H1 (cell line): ENCODE data around the gene SPIRE2. TPM values are rescaled to one million over a fixed set of nuclear protein-coding genes. Genes with fewer than 3 reads are reported as not detected.

Source experiments
- CTCF ChIA-PET: fragments of 300-600 bp; sonication (Branson Sonifier 250); formaldehyde crosslinking; loops from one replicate; lab custom pipeline; 2021; ENCODE audit not compliant: partially characterized antibody; lab: Charles Lee
- POLR2A ChIA-PET: fragments of 300-600 bp; sonication (Branson Sonifier 250); formaldehyde crosslinking; loops from one replicate; lab custom pipeline; 2021; ENCODE audit warnings: inconsistent platforms; ENCODE audit not compliant: partially characterized antibody; lab: Charles Lee
- DNase-seq, 2 experiments: peaks; one replicate each; pipeline versions ENCODE4 v3.0.0 to v3.0.0-alpha.2; 2010 to 2022; ENCODE audit warnings: low spot score in 2 of 2, low read depth in 1 of 2, mixed read lengths in 1 of 2
- FAIRE-seq: peaks from 2 replicates; lab custom pipeline; 2011; peaks lifted over from hg19 to GRCh38; lab: Jason Lieb, UNC
- H2AFZ ChIP-seq: 2 replicates; pipeline ENCODE4 v1.8.1; 2012; ENCODE audit warnings: low read length, inconsistent platforms
- H2AK5ac ChIP-seq: 2 replicates; pipeline ENCODE4 v1.6.1; 2013; ENCODE audit warnings: low read depth, low read length
- H2BK120ac ChIP-seq: replicated peaks from 2 replicates; pipeline ENCODE3; 2013; ENCODE audit warnings: low read depth, low read length, inconsistent platforms
- H2BK12ac ChIP-seq: 2 replicates; pipeline ENCODE4 v1.6.1; 2013; ENCODE audit warnings: low read depth, low read length
- H2BK15ac ChIP-seq: 2 replicates; pipeline ENCODE4 v1.6.1; 2013; ENCODE audit warnings: low read length
- H2BK20ac ChIP-seq: 2 replicates; pipeline ENCODE4 v1.6.1; 2013; ENCODE audit warnings: low read length
- H2BK5ac ChIP-seq: 2 replicates; pipeline ENCODE4 v1.6.1; 2013; ENCODE audit warnings: low read depth, low read length
- H3K14ac ChIP-seq: 2 replicates; pipeline ENCODE4 v1.6.1; 2013; ENCODE audit warnings: inconsistent platforms; ENCODE audit not compliant: insufficient read length
- H3K18ac ChIP-seq: 2 replicates; pipeline ENCODE4 v1.6.1; 2013; ENCODE audit warnings: low read length; ENCODE audit errors: extremely low read depth
- H3K23ac ChIP-seq: 2 replicates; pipeline ENCODE4 v1.6.1; 2013; ENCODE audit warnings: inconsistent platforms; ENCODE audit not compliant: insufficient read length
- H3K23me2 ChIP-seq: 2 replicates; pipeline ENCODE4 v1.6.1; 2013; ENCODE audit warnings: low read depth, low read length
- H3K27ac ChIP-seq: 2 replicates; pipeline ENCODE4 v1.6.1; 2011; ENCODE audit warnings: low read depth, low read length, inconsistent platforms
- H3K27me3 ChIP-seq, 4 experiments: replicated peaks in 1 of 4; 1 replicate in 1 of 4; 2 replicates in 3 of 4; pipeline versions ENCODE4 v1.6.1 to v1.8.1; 2011 to 2013; ENCODE audit warnings: low read length in 3 of 4, mild to moderate bottlenecking in 3 of 4, inconsistent platforms in 2 of 4, mixed read lengths in 2 of 4, moderate library complexity in 1 of 4; ENCODE audit not compliant: control insufficient read depth in 3 of 4, insufficient read depth in 3 of 4; ENCODE audit errors: extremely low read depth in 1 of 4
- H3K36me3 ChIP-seq, 4 experiments: 2 replicates each; pipeline versions ENCODE4 v1.6.1 to v1.8.1; 2011 to 2013; ENCODE audit warnings: mild to moderate bottlenecking in 4 of 4, low read length in 3 of 4, moderate library complexity in 2 of 4, control low read depth in 1 of 4, inconsistent platforms in 1 of 4; ENCODE audit not compliant: insufficient read depth in 4 of 4, control insufficient read depth in 2 of 4
- H3K4ac ChIP-seq: replicated peaks from 2 replicates; pipeline ENCODE3; 2013; ENCODE audit warnings: low read length, low read depth, mixed read lengths, inconsistent platforms; ENCODE audit not compliant: insufficient read length
- H3K4me1 ChIP-seq, 4 experiments: replicated peaks in 1 of 4; 1 replicate in 1 of 4; 2 replicates in 3 of 4; pipeline versions ENCODE4 v1.6.1 to v1.8.1; 2011 to 2013; ENCODE audit warnings: low read length in 3 of 4, inconsistent platforms in 2 of 4, mixed read lengths in 1 of 4; ENCODE audit not compliant: insufficient read depth in 4 of 4, control insufficient read depth in 3 of 4
- H3K4me2 ChIP-seq, 2 experiments: 2 replicates each; pipeline versions ENCODE4 v1.6.1 to v1.8.1; 2011 to 2013; ENCODE audit warnings: low read depth in 2 of 2, low read length in 2 of 2, control low read depth in 1 of 2, inconsistent platforms in 1 of 2, mild to moderate bottlenecking in 1 of 2; ENCODE audit not compliant: insufficient read depth in 1 of 2
- H3K4me3 ChIP-seq, 4 experiments: fragments of 200-600, 300-600 bp in 1 of 4; sonication (generic), shearing (Covaris generic), sonication (Bioruptor Twin) in 1 of 4; 2 replicates each; pipeline versions ENCODE4 v1.5.1 to v1.8.1; 2011 to 2016; ENCODE audit warnings: low read length in 4 of 4, low read depth in 3 of 4, control low read depth in 2 of 4, inconsistent platforms in 2 of 4, mild to moderate bottlenecking in 2 of 4, mixed read lengths in 1 of 4, moderate library complexity in 1 of 4; ENCODE audit not compliant: insufficient read depth in 2 of 4; ENCODE audit errors: extremely low read depth in 1 of 4
- H3K56ac ChIP-seq: replicated peaks from 2 replicates; pipeline ENCODE3; 2013; ENCODE audit warnings: low read depth, mild to moderate bottlenecking, mixed read lengths, low read length, inconsistent platforms; ENCODE audit not compliant: insufficient read length
- H3K79me1 ChIP-seq: 2 replicates; pipeline ENCODE4 v1.6.1; 2013; ENCODE audit warnings: low read depth, low read length, control low read depth
- H3K79me2 ChIP-seq, 2 experiments: 2 replicates each; pipeline versions ENCODE4 v1.6.1 to v1.8.1; 2012 to 2013; ENCODE audit warnings: low read length in 2 of 2, mild to moderate bottlenecking in 2 of 2, inconsistent platforms in 1 of 2; ENCODE audit not compliant: insufficient read depth in 2 of 2, control insufficient read depth in 1 of 2
- H3K9ac ChIP-seq, 4 experiments: replicated peaks in 1 of 4; 1 replicate in 1 of 4; 2 replicates in 3 of 4; pipeline versions ENCODE4 v1.6.1 to v1.8.1; 2011 to 2013; ENCODE audit warnings: low read depth in 3 of 4, low read length in 3 of 4, control low read depth in 2 of 4, mild to moderate bottlenecking in 2 of 4, moderate library complexity in 2 of 4, inconsistent platforms in 1 of 4; ENCODE audit errors: extremely low read depth in 1 of 4
- H3K9me3 ChIP-seq, 2 experiments: 2 replicates each; pipeline versions ENCODE4 v1.6.1 to v1.8.1; 2012 to 2013; ENCODE audit warnings: mild to moderate bottlenecking in 2 of 2, moderate library complexity in 2 of 2, control low read depth in 1 of 2, inconsistent platforms in 1 of 2, low read depth in 1 of 2, low read length in 1 of 2, mixed read lengths in 1 of 2; ENCODE audit not compliant: insufficient read depth in 2 of 2
- H4K20me1 ChIP-seq, 2 experiments: replicated peaks in 1 of 2; 2 replicates each; pipeline versions ENCODE3 to v1.8.1; 2011 to 2013; ENCODE audit warnings: inconsistent platforms in 2 of 2, low read length in 2 of 2, mild to moderate bottlenecking in 1 of 2; ENCODE audit not compliant: insufficient read depth in 2 of 2, control insufficient read depth in 1 of 2
- H4K5ac ChIP-seq: 2 replicates; pipeline ENCODE4 v1.6.1; 2013; ENCODE audit warnings: low read length, low read depth, mixed read lengths, inconsistent platforms; ENCODE audit not compliant: insufficient read length
- H4K8ac ChIP-seq: 2 replicates; pipeline ENCODE4 v1.8.0; 2013; ENCODE audit warnings: mild to moderate bottlenecking, moderate library complexity, low read length, inconsistent platforms; ENCODE audit not compliant: insufficient read depth; ENCODE audit errors: extremely low read depth
- H4K91ac ChIP-seq: replicated peaks from 2 replicates; pipeline ENCODE3; 2013; ENCODE audit warnings: low read length, mixed read lengths, inconsistent platforms; ENCODE audit not compliant: insufficient read length
- CHD2 ChIP-seq: IDR thresholded peaks from 2 replicates; pipeline ENCODE4 v1.6.1; 2012; ENCODE audit warnings: low read length, improper control_type of control experiment
- NANOG ChIP-seq: IDR thresholded peaks from 2 replicates; pipeline ENCODE4 v1.6.1; 2011; ENCODE audit warnings: low read length, low read depth, mild to moderate bottlenecking, inconsistent platforms; ENCODE audit not compliant: insufficient read depth, poor library complexity, severe bottlenecking
- POLR2AphosphoS5 ChIP-seq: IDR thresholded peaks from 2 replicates; pipeline ENCODE4 v1.6.1; 2011; ENCODE audit warnings: low read depth, low read length
- YY1 ChIP-seq: IDR thresholded peaks from 2 replicates; pipeline ENCODE4 v1.6.1; 2011; ENCODE audit warnings: low read depth, mild to moderate bottlenecking, low read length
- WGBS, 2 experiments: shearing (Covaris generic) in 1 of 2; methylation state at CpG; one replicate each; pipeline versions ENCODE4 v1.1.6 to v1.1.7; 2013 to 2015; ENCODE audit warnings: low lambda C conversion rate in 2 of 2, mixed read lengths in 2 of 2, inconsistent platforms in 1 of 2, low coverage in 1 of 2, missing lambda C conversion rate in 1 of 2; ENCODE audit not compliant: insufficient replicate concordance in 2 of 2, insufficient coverage in 1 of 2, insufficient read length in 1 of 2; ENCODE audit errors: extremely low coverage in 1 of 2, missing lambda C conversion rate in 1 of 2; 5-methylcytosine and 5-hydroxymethylcytosine counted together
- polyA plus RNA-seq, 7 experiments: library from polyadenylated mRNA; depleted of rRNA in 3 of 7; stranded (reverse) in 5 of 7; unstranded in 2 of 7; fragments of >200 nt in 5 of 7; fragments of 200-250 nt in 2 of 7; gene quantifications; 1 replicate in 5 of 7; 2 replicates in 1 of 7; 4 replicates in 1 of 7; pipeline versions ENCODE4 v1.2.1 to v1.2.3, GENCODE V29; 2011 to 2013; ENCODE audit warnings: missing spikeins in 2 of 7, mixed read lengths in 2 of 7
- total RNA-seq: library from RNA; stranded (reverse); fragmentation: NEBNext Ultra II Directional; extraction: Animal tissue kit (Norgen Biotek cat#: 25700); gene quantifications from 2 replicates; pipeline ENCODE4 v1.2.1, GENCODE V29; 2021
- TF ChIP-seq, protein P1 (sequence below): IDR thresholded peaks from 2 replicates; pipeline ENCODE4 v1.6.1; 2011; ENCODE audit warnings: low read depth, mild to moderate bottlenecking, low read length; ENCODE audit not compliant: insufficient read depth
- TF ChIP-seq, protein P2 (sequence below): IDR thresholded peaks from 2 replicates; pipeline ENCODE4 v1.6.1; 2012; ENCODE audit warnings: inconsistent platforms

SPIRE2 gene
- total and polyA plus RNA-seq, 2 of the 8 experiments (the other 6 are each of a cell fraction or from before 2014, with no cell fraction given): 7.4 to 15.4 TPM

DNA sequence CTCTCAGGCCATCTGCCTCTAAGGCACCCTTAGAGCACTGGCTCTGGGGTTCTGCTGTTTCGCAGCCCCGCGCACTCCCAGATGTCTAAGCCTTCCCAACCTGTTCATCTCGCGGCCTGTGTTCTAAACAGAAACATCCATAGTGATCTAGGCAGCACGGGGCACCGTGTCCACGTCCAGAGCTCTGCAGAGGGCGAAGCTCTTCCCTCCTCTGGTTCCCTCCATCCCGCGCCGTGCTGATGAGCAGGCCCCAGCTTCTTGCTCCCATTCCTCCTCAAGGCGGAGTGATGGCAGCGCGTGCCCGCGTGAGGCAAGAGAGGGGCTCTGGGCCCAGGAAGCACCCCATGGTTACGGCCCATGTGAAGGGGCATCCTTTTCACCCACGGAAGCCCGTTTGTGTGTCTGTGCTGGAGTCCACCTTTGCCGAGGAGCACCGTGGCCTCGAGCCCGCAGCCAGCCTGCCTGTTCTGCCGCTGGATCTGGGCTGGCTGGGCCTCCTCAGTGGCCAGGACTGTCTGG, 3.6 kb downstream of the SPIRE2 start:
- Histone ChIP-seq H3K4me3 (no peak overlapping the region), H3K56ac (no peak overlapping the region), H2AK5ac (no peak overlapping the region), H2AFZ (no peak overlapping the region), H3K79me2 (no peaks in the 10 kb centered on the region), H2BK12ac (no peak overlapping the region), H3K9ac (no peak overlapping the region), H3K14ac (no peak overlapping the region), H2BK120ac (no peak overlapping the region), H3K4ac (no peak overlapping the region), H2BK15ac (no peak overlapping the region), H4K5ac (no peak overlapping the region), H3K9me3 (no peaks in the 10 kb centered on the region), H3K23ac (no peak overlapping the region), H2BK5ac (no peak overlapping the region), H4K91ac (no peak overlapping the region), H4K20me1 (peaks cover 0 to 6% of the 10 kb centered on the region in 2 experiments), H3K79me1 (peaks cover 2% of the 10 kb centered on the region; the same call in 1 of the 2 replicates), H3K27me3 (no peaks in the 10 kb centered on the region), H3K23me2 (peaks cover 6% of the 10 kb centered on the region; the same call in 1 of the 2 replicates), H3K27ac (no peak overlapping the region), H4K8ac (no peak overlapping the region), H3K36me3 (no peaks in the 10 kb centered on the region), H3K4me2 (no peak overlapping the region), H3K18ac (no peak overlapping the region; the same call in 1 of the 2 replicates), H2BK20ac (no peak overlapping the region), H3K4me1 (peaks cover 0 to 5% (median 4%) of the 10 kb centered on the region in 4 experiments; a peak in 4 of 7 replicates)
- ChIA-PET POLR2A (no interaction called here), CTCF (interaction anchor here (0.9 to 1.7 kb wide), 3 partner anchors 22 to 28 kb away, joined by 3 to 6 read pairs (median 3); no protein-coding TSS in a partner anchor)
- no peak for FAIRE-seq
- no peak for DNase-seq
- WGBS, 2 experiments: 94% methylated on average over 25 of the region's 25 CpGs; no CpG with 5 or more reads in 1 of the 2 experiments
- TF ChIP-seq NANOG (no peak), YY1 (no peak), POLR2AphosphoS5 (no peak), CHD2 (no peak)
- TF ChIP-seq, protein P1, sequence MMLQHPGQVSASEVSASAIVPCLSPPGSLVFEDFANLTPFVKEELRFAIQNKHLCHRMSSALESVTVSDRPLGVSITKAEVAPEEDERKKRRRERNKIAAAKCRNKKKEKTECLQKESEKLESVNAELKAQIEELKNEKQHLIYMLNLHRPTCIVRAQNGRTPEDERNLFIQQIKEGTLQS: no peak
- TF ChIP-seq, protein P2, sequence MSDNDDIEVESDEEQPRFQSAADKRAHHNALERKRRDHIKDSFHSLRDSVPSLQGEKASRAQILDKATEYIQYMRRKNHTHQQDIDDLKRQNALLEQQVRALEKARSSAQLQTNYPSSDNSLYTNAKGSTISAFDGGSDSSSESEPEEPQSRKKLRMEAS: no peak
